ENCODE measurements around the gene TTLL7. TPM values are rescaled to one million over a fixed set of nuclear protein-coding genes. Genes with fewer than 3 reads are reported as not detected.
A peak's percentile ranks its signal among the peaks of the same experiment; 100 is the strongest.

TTLL7 gene, protein sequence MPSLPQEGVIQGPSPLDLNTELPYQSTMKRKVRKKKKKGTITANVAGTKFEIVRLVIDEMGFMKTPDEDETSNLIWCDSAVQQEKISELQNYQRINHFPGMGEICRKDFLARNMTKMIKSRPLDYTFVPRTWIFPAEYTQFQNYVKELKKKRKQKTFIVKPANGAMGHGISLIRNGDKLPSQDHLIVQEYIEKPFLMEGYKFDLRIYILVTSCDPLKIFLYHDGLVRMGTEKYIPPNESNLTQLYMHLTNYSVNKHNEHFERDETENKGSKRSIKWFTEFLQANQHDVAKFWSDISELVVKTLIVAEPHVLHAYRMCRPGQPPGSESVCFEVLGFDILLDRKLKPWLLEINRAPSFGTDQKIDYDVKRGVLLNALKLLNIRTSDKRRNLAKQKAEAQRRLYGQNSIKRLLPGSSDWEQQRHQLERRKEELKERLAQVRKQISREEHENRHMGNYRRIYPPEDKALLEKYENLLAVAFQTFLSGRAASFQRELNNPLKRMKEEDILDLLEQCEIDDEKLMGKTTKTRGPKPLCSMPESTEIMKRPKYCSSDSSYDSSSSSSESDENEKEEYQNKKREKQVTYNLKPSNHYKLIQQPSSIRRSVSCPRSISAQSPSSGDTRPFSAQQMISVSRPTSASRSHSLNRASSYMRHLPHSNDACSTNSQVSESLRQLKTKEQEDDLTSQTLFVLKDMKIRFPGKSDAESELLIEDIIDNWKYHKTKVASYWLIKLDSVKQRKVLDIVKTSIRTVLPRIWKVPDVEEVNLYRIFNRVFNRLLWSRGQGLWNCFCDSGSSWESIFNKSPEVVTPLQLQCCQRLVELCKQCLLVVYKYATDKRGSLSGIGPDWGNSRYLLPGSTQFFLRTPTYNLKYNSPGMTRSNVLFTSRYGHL
- total RNA-seq: 0.84 and 1.4 TPM in 2 replicates

DNA sequence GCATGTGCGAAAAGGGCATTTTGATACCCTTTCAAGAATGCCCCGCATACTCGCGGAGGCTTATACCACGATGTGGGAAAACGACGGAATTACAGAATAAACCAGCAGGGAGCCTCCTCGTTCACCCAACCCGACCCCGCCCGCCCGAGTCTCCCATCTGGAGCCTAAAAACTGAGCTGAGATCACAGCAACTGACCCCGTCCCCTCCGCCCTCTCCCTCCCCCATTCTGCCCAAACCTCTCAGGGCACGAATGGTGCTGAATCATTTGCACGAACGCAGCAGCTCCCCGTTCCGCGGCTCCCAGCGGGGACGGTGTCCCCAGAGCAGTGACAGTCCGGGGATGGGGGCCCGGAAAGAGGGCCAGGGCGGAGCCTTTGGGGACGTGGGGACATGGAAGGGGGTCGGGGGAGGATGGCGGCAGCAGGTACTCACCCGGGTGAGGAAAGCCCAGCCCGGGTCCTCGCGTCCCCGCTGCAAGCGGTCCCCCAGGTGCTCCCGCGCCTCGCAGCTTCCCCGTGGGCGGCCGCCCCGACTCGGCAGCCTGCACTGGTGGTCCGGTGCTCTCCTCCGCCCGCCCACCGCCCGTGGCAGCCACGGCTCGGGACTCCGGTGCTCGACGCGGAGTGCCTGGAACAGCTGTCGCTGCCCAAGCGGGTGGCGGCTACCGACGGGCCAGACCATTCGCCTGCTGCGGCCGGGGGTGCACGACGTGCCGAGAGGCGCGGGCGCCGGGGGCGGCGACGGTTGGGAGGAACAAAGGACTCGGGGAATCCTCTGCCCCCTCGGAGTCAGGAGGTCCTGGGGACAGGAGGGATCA lies at the start of gene TTLL7:
TTLL7 (minus strand) TSS at position 635 of the 818 bp plus-strand sequence. CDS start 46,921 bp downstream, outside the sequence.
- Mint-ChIP-seq H3K4me3 (ENCODE audit: low read depth) (peak within 1 kb of the TSS; percentile 82), H3K9me3 (no peaks in the 10 kb centered on the region), H3K27me3 (ENCODE audit: low read depth) (peaks cover 60% of the 10 kb centered on the region), H3K27ac (no peak within 1 kb of the TSS), H3K4me1 (ENCODE audit: low read depth) (peaks cover 17% of the 10 kb centered on the region), H3K36me3 (ENCODE audit: low read depth) (no peaks in the 10 kb centered on the region)
- intact Hi-C loops (cut with micrococcal nuclease): loop anchor here (1.0 to 5.0 kb wide), 3 partner anchors 79 to 434 kb away; partner anchors contain the start of gene PRKACB
- DNase-seq (ENCODE audit: low spot score): peak; percentile 63

DNA sequence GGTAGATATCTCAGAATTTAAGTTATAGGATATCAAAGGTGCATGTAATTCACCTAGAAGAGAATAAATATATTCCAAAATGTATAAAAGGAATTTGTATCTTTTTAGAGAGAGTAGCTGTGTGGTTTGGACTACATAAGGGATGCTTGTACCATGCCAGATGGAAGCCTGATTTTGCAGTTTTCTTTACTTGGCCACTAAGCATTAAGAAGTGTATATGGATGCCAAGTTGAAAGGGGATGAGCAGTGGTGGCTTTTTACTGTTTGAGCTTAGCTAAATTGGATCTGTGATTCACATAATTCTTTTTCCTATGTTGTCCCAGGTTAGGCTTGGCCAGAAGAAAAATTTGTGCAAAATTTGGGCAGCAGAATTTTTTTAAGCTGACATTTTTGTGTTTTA lies 43.5 kb upstream of the TTLL7 start:
- Mint-ChIP-seq H3K27ac (no peak overlapping the region), H3K36me3 (ENCODE audit: low read depth) (no peaks in the 10 kb centered on the region), H3K4me3 (ENCODE audit: low read depth) (no peak overlapping the region), H3K27me3 (ENCODE audit: low read depth) (peaks cover 7% of the 10 kb centered on the region), H3K9me3 (no peaks in the 10 kb centered on the region), H3K4me1 (ENCODE audit: low read depth) (no peaks in the 10 kb centered on the region)
- no peak for DNase-seq (ENCODE audit: low spot score)
- intact Hi-C loops (cut with micrococcal nuclease): no loop called here

DNA sequence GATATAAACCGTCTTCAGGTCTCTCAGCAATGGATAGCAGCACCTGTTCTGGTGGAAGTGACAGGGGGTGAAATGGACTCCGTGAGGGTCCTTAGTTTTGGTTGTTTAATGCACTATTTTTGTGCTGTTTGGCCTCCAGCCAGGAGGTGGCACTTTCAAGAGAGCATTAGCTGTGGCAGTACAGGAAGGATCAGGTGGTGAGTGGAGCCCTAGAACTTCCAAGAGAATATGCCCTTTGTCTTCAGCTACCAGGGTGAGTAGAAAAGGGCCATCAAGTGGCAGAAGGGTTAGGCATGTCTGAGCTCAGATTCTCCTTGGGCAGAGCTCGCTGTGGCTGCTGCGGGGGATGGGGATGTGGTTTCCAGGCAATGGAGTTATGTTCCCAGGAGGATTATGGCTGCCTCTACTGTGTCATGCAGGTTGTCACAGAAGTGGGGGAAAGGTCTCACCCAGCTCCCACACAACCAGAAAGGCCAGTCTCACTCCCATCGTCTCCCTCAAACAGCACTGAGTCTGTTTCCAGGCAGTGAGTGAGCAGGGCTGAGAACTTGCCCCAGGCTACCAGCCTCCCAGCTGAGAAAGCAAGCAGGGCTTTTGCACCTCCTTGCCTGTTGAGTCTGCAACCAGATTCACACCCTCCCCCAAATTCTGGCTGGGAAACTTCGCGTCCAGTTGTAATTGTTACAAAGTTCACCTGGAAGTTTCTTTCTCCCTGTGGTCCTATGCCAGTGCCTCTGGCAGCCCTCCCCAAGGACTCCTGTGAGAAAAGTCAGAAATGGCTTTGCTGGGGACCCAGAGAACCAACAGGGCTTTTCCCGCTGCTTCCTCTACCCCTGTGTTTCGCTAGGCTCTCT lies 39.1 kb upstream of the TTLL7 start:
- intact Hi-C loops (cut with micrococcal nuclease): no loop called here
- H3K4me3 Mint-ChIP-seq (ENCODE audit: low read depth): no peak overlapping the region
- DNase-seq (ENCODE audit: low spot score): no peak

DNA sequence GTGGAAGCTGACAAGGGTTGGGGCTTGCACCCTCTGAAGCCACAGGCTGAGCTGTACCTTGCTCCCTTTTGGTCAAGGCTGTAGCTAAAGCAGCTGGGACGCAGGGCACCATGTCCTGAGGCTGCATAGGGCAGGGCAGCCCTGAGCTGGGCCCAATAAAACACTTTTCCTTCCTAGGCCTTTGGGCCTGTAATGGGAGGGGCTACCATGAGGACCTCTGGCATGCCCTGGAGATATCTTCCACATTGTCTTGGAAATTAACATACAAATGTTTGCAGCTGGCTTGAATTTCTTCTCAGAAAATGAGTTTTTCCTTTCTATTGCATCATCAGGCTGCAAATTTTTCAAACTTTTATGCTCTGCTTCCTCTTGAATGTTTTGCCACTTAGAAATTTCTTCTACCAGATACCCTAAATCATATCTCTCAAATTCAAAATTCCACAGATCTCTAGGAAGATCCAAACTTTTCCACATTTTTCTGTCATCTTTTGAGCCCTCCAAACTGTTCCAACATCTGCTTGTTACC lies 32.9 kb upstream of the TTLL7 start:
- no peak overlapping the region for H3K27ac Mint-ChIP-seq
- DNase-seq (ENCODE audit: low spot score): no peak
- peaks cover 13% of the 10 kb centered on the region for H3K27me3 Mint-ChIP-seq (ENCODE audit: low read depth)
- intact Hi-C loops (cut with micrococcal nuclease): no loop called here
- H3K4me1 Mint-ChIP-seq (ENCODE audit: low read depth): no peaks in the 10 kb centered on the region
- H3K4me3 Mint-ChIP-seq (ENCODE audit: low read depth): no peak overlapping the region
- no peaks in the 10 kb centered on the region for H3K9me3 Mint-ChIP-seq
- no peaks in the 10 kb centered on the region for H3K36me3 Mint-ChIP-seq (ENCODE audit: low read depth)

More for the DNA sequence above, 39.1 kb upstream of the TTLL7 start:
- no peaks in the 10 kb centered on the region for H3K4me1 Mint-ChIP-seq (ENCODE audit: low read depth)
- no peaks in the 10 kb centered on the region for H3K36me3 Mint-ChIP-seq (ENCODE audit: low read depth)
- H3K9me3 Mint-ChIP-seq: no peaks in the 10 kb centered on the region
- peaks cover 19% of the 10 kb centered on the region for H3K27me3 Mint-ChIP-seq (ENCODE audit: low read depth)
- H3K27ac Mint-ChIP-seq: no peak overlapping the region

DNA sequence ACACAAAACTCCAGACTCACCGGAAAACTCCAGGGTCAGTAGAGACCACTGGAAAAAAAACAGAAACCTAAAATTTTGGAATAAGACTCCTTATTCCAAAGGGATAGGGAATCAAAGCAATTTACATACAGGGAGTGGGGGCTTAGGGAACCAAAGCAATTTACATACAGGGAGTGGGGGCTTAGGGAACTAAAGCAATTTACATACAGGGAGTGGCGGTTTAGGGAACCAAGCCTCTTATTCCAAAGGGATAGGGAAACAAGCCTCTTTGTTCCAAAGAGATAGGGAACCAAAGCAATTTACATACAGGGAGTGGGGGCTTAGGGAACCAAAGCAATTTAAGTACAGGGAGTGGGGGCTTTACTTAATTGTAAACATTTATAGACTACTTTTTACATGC lies 28.4 kb upstream of the TTLL7 start:
- no peak for DNase-seq (ENCODE audit: low spot score)
- intact Hi-C loops (cut with micrococcal nuclease): no loop called here
- H3K27me3 Mint-ChIP-seq (ENCODE audit: low read depth): no peaks in the 10 kb centered on the region
- H3K4me1 Mint-ChIP-seq (ENCODE audit: low read depth): no peaks in the 10 kb centered on the region
- no peaks in the 10 kb centered on the region for H3K9me3 Mint-ChIP-seq
- no peaks in the 10 kb centered on the region for H3K36me3 Mint-ChIP-seq (ENCODE audit: low read depth)
- H3K4me3 Mint-ChIP-seq (ENCODE audit: low read depth): no peak overlapping the region
- no peak overlapping the region for H3K27ac Mint-ChIP-seq

DNA sequence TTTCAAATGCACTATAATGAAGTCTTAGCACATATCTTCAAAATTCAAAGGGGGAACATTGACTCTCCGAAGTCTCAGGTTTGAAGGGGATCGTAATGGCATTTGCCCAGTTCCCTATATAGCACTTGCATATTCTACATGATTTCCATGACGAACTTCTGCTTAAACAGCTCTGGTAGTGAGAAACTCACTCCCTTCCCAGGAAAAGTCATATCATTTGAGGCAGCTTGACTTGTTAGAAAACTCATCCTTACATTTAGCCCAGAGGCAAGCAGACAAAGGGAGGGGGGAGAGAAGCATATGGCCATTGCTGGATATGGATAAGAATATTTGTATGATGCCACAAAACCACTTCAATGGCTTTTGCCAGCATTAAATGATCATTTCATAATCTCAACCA lies 27.0 kb upstream of the TTLL7 start:
- H3K4me3 Mint-ChIP-seq (ENCODE audit: low read depth): no peak overlapping the region
- no peaks in the 10 kb centered on the region for H3K36me3 Mint-ChIP-seq (ENCODE audit: low read depth)
- H3K27me3 Mint-ChIP-seq (ENCODE audit: low read depth): no peaks in the 10 kb centered on the region
- intact Hi-C loops (cut with micrococcal nuclease): no loop called here
- H3K4me1 Mint-ChIP-seq (ENCODE audit: low read depth): no peaks in the 10 kb centered on the region
- no peak overlapping the region for H3K27ac Mint-ChIP-seq
- no peak for DNase-seq (ENCODE audit: low spot score)
- no peaks in the 10 kb centered on the region for H3K9me3 Mint-ChIP-seq

DNA sequence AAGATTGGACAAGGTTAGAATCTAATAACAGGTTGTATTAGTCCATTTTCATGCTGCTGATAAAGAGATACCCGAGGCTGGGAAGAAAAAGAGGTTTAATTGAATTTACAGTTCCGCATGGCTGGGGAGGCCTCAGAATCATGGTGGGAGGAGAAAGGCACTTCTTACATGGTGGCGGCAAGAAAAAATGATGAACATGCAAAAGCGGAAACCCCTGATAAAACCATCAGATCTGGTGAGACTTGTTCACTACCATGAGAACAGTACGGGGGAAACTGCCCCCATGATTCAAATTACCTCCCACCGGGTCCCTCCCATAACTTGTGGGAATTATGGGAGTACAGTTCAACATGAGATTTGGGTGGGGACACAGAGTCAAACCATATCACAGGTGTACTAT lies 22.9 kb upstream of the TTLL7 start:
- Mint-ChIP-seq H3K36me3 (ENCODE audit: low read depth) (no peaks in the 10 kb centered on the region), H3K4me1 (ENCODE audit: low read depth) (no peaks in the 10 kb centered on the region), H3K27me3 (ENCODE audit: low read depth) (peaks cover 6% of the 10 kb centered on the region), H3K9me3 (no peaks in the 10 kb centered on the region), H3K27ac (no peak overlapping the region), H3K4me3 (ENCODE audit: low read depth) (no peak overlapping the region)
- intact Hi-C loops (cut with micrococcal nuclease): no loop called here
- DNase-seq (ENCODE audit: low spot score): no peak

DNA sequence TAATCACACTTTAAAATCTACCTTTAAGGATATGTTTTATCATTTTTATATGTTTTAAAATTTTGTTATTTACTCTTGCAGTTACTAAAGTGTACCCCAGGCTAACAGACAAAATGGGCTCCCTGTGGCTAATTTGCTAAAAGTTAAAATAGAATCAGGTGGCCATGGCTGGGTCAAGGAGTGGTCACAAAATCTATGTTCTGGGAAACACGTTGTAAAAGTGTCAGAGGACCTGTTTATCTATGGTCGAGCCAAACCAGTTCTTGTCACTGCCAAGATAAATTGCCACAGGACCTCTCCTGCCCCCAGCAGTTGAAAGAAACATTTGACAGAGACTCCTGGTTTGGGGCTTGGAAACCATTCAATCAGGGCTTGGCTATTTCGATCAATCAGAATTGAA lies 21.2 kb upstream of the TTLL7 start:
- Mint-ChIP-seq H3K9me3 (no peaks in the 10 kb centered on the region), H3K4me1 (ENCODE audit: low read depth) (no peaks in the 10 kb centered on the region), H3K36me3 (ENCODE audit: low read depth) (no peaks in the 10 kb centered on the region), H3K4me3 (ENCODE audit: low read depth) (no peak overlapping the region), H3K27ac (no peak overlapping the region), H3K27me3 (ENCODE audit: low read depth) (peaks cover 6% of the 10 kb centered on the region)
- intact Hi-C loops (cut with micrococcal nuclease): no loop called here
- DNase-seq (ENCODE audit: low spot score): no peak

DNA sequence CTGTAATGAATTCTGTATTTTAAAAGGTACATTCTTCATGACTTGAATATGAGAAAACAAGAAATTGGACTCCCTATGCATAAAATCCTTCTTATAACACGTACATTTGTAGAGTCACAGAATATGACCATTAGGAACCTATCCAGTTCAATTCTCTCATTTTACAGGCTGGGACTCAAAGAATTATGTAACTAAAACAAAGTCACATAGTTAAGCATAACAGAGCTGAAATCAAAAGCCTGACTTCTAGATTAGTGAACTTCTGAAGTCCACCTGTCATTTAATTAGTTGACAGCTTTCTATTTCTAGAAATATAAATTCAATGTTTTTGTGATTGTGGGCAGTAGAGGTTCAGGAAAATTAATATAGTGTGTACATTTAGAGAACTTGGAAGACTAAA lies 20.3 kb upstream of the TTLL7 start:
- Mint-ChIP-seq H3K4me3 (ENCODE audit: low read depth) (no peak overlapping the region), H3K9me3 (no peaks in the 10 kb centered on the region), H3K4me1 (ENCODE audit: low read depth) (no peaks in the 10 kb centered on the region), H3K27me3 (ENCODE audit: low read depth) (peaks cover 6% of the 10 kb centered on the region), H3K27ac (no peak overlapping the region), H3K36me3 (ENCODE audit: low read depth) (no peaks in the 10 kb centered on the region)
- intact Hi-C loops (cut with micrococcal nuclease): no loop called here
- no peak for DNase-seq (ENCODE audit: low spot score)

DNA sequence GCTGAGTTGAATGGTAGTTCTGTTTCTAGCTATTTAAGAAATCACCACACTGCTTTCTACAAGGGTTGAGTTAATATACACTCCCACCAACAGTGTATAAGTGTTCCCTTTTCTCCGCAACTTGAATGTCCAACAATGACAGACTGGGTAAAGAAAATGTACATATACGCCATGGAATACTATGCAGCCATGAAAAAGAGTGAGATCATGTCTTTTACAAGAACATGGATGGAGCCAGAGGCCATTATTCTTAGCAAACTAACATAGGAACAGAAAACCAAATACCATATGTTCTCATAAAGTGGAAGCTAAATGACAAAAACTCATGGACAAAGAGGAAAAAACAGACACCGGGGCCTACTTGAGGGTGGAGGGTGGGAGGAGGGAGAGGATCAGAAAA lies 14.8 kb upstream of the TTLL7 start:
- intact Hi-C loops (cut with micrococcal nuclease): no loop called here
- Mint-ChIP-seq H3K27ac (no peak overlapping the region), H3K9me3 (peaks cover 3% of the 10 kb centered on the region), H3K27me3 (ENCODE audit: low read depth) (peaks cover 2% of the 10 kb centered on the region), H3K4me1 (ENCODE audit: low read depth) (no peaks in the 10 kb centered on the region), H3K36me3 (ENCODE audit: low read depth) (no peaks in the 10 kb centered on the region), H3K4me3 (ENCODE audit: low read depth) (no peak overlapping the region)
- DNase-seq (ENCODE audit: low spot score): no peak

DNA sequence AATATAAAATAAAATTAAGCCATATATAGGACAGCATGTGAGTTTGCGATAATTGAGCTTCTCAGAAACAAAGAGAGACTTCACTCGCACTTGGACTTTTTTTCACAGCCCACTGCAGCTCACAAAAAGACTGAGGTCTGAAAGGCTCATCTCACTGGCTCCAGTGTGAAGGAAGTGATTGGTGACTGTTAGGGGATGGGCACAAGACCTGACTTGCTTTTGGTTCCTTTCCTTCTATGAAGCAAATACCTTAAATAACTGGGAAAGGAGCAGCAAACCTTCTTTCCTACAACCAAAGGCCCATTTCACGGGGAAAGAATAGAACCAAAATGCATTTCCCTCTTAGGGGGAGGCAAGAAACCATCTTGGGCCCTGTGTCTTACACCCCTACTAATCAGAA lies 13.1 kb upstream of the TTLL7 start:
- DNase-seq (ENCODE audit: low spot score): no peak
- intact Hi-C loops (cut with micrococcal nuclease): no loop called here
- Mint-ChIP-seq H3K9me3 (peaks cover 3% of the 10 kb centered on the region), H3K4me1 (ENCODE audit: low read depth) (no peaks in the 10 kb centered on the region), H3K27me3 (ENCODE audit: low read depth) (peaks cover 7% of the 10 kb centered on the region), H3K4me3 (ENCODE audit: low read depth) (no peak overlapping the region), H3K36me3 (ENCODE audit: low read depth) (no peaks in the 10 kb centered on the region), H3K27ac (no peak overlapping the region)

DNA sequence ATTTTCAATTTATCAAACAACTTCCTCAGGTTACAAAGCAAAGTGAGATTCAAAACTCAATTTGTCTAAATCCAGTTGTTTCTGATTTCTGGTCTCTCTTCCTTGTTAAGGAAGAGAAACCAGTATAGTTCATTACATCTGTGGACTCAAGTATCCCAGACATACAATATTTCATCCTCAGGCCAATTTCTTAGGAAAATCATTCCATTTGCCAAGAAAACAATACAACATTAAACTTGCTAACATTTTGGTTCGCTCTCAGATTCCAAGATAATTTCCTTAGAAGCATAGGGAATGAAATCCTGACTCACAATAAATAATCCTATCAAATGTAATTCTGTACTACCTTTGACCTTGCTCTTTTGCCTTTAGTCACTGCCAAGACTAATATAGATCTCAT lies 11.2 kb upstream of the TTLL7 start:
- no peaks in the 10 kb centered on the region for H3K4me1 Mint-ChIP-seq (ENCODE audit: low read depth)
- H3K27ac Mint-ChIP-seq: no peak overlapping the region
- intact Hi-C loops (cut with micrococcal nuclease): no loop called here
- peaks cover 7% of the 10 kb centered on the region for H3K27me3 Mint-ChIP-seq (ENCODE audit: low read depth)
- H3K4me3 Mint-ChIP-seq (ENCODE audit: low read depth): no peak overlapping the region
- peaks cover 7% of the 10 kb centered on the region for H3K9me3 Mint-ChIP-seq
- DNase-seq (ENCODE audit: low spot score): no peak
- H3K36me3 Mint-ChIP-seq (ENCODE audit: low read depth): no peaks in the 10 kb centered on the region

Data from activated T-helper 2 cell treated with anti-CD3 and anti-CD28 coated beads, Interferon-gamma antibody, Interleukin-2, Interleukin-4, amounts not matched to agents 10 μg/mL and 5 μg/mL and 100 μg/mL, durations not matched to agents 14 hours and 24 hours and 36 hours (primary cell).